Ovary (tissue), 9 donors: ENCODE measurements around the gene WBP11. TPM values are rescaled to one million over a fixed set of nuclear protein-coding genes. Genes with fewer than 3 reads are reported as not detected.
A peak's percentile ranks its signal among the peaks of the same experiment; 100 is the strongest.

Experiments used
- DNase-seq, 5 donors: peaks; one replicate each; pipeline ENCODE4 v3.0.0-alpha.2; 2019 to 2020
- H3K27ac ChIP-seq, 2 donors: fragments of 200-600 bp; one replicate each; pipeline versions ENCODE4 v1.5.1 to v1.8.0; 2019 to 2022
- H3K27me3 ChIP-seq: fragments of 200-600 bp; one replicate; pipeline ENCODE4 v1.8.0; 2022
- H3K36me3 ChIP-seq: fragments of 200-600 bp; sonication (generic); one replicate; pipeline ENCODE4 v1.5.1; 2019
- H3K4me1 ChIP-seq: one replicate; pipeline ENCODE4 v1.8.1; 2013; ENCODE audit warnings: mild to moderate bottlenecking, moderate library complexity; ENCODE audit not compliant: insufficient read depth
- H3K4me3 ChIP-seq: fragments of 200-600 bp; sonication (generic); one replicate; pipeline ENCODE4 v1.5.1; 2017
- H3K9me3 ChIP-seq, 2 donors: fragments of 200-600 bp in 1 of 2; sonication (generic) in 1 of 2; one replicate each; pipeline versions ENCODE4 v1.5.1 to v1.8.1; 2013 to 2019; ENCODE audit warnings: mild to moderate bottlenecking in 1 of 2, moderate library complexity in 1 of 2
- CTCF ChIP-seq, 3 donors: fragments of 450-650 bp in 2 of 3; fragments of 200-600 bp in 1 of 3; IDR thresholded peaks; one replicate each; pipeline versions ENCODE4 v1.5.1 to v1.8.0; 2016 to 2022; ENCODE audit warnings: antibody characterized with exemption in 3 of 3, mild to moderate bottlenecking in 1 of 3
- EP300 ChIP-seq: sonication (generic); formaldehyde crosslinking; IDR thresholded peaks from one replicate; pipeline ENCODE4 v1.6.1; 2017; ENCODE audit warnings: antibody characterized with exemption
- POLR2A ChIP-seq: fragments of 450-650 bp; IDR thresholded peaks from one replicate; pipeline ENCODE4 v1.6.1; 2017; ENCODE audit warnings: antibody characterized with exemption, mild to moderate bottlenecking, moderate library complexity
- WGBS, 3 donors: extraction: QIAGEN DNeasy Blood & Tissue Kit in 1 of 3; methylation state at CpG; one replicate each; pipeline versions ENCODE4 v1.1.5 to v1.1.7; 2013 to 2017; 5-methylcytosine and 5-hydroxymethylcytosine counted together
- intact Hi-C, 4 donors: fragments of 100-400 bp; cut with DNase I; formaldehyde crosslinking; loops; one replicate each; pipeline versions ENCODE4 v1.11.0 to v1.15.1; 2022 to 2023
- polyA plus RNA-seq, 2 donors: library from polyadenylated mRNA; stranded (reverse); fragments of 200-250 nt in 1 of 2; fragments of 350-450 nt in 1 of 2; fragmentation: Illumina TruSeq in 1 of 2; extraction: RNeasy Lipid Tissue Mini Kit (QIAGEN cat#74804) in 1 of 2; gene quantifications; one replicate each; pipeline ENCODE4 v1.2.3, GENCODE V29; 2013 to 2014
- total RNA-seq, 7 donors: library from RNA; depleted of rRNA in 2 of 7; stranded (reverse); fragments of >200 nt in 2 of 7; fragmentation: NEBNext Ultra II Directional in 3 of 7; extraction: Animal tissue kit (Norgen Biotek cat#: 25700) in 3 of 7; gene quantifications; one replicate each; pipeline versions ENCODE4 v1.1.0 to v1.2.4, GENCODE V29; 2016 to 2023
- donor health status: DM: no; HTN: no; CAD: no; lungs with moderate emphysema.
- donor health status: DM: no; HTN: no; CAD: no.
- donor health status: Bipolar disorder and iron deficiency.
- donor health status: DM: yes; HTN: yes; CAD: no.
- donor health status: DM: no; HTN: no; CAD: no.
- donor health status: DM: yes; HTN: yes; CAD: no.

WBP11 gene
- total and polyA plus RNA-seq, 9 donors: 12.9 to 84.1 (median 50.5) TPM

- peaks cover under 1% of the 10 kb centered on the region for H3K4me1 ChIP-seq
- intact Hi-C loops: loop anchor here in 3 of 4 donors (10.0 kb wide), 4 partner anchors 113 to 1777 kb away; partner anchors contain the start of gene MGP (in 1 of the 3)
- 20 to 25% (median 25%) methylated on average over 6 of the region's 6 CpGs for WGBS, 3 donors
- H3K9me3 ChIP-seq: no peaks in the 10 kb centered on the region
- H3K27me3 ChIP-seq: no peaks in the 10 kb centered on the region
- H3K4me3 ChIP-seq: peak overlapping the region; percentile 81
- H3K36me3 ChIP-seq: no peaks in the 10 kb centered on the region
- TF ChIP-seq EP300: no peak
- H3K27ac ChIP-seq: peak overlapping the region in 1 of 2 donors; percentile 91
- DNase-seq: no peak
Measured at GRCh38 chr12:14771651-14772137, 31.6 kb downstream of the WBP11 start.

- 0 to 1% (median 1%) methylated on average over 55 to 56 of the region's 56 CpGs for WGBS, 3 donors
- peak overlapping the region; percentile 81 for H3K4me3 ChIP-seq
- intact Hi-C loops: loop anchor here in 3 of 4 donors (10.0 kb wide), 4 partner anchors 114 to 1776 kb away; partner anchors contain the start of gene MGP (in 1 of the 3)
Measured at GRCh38 chr12:14770496-14771461, 32.5 kb downstream of the WBP11 start.

GRCh38 chr12:14769969-14770495, 33.2 kb downstream of the WBP11 start:
- 0% methylated on average over 37 to 38 of the region's 38 CpGs for WGBS, 3 donors
- no peaks in the 10 kb centered on the region for H3K4me1 ChIP-seq
- peak; percentile 20 for TF ChIP-seq POLR2A
- peak; percentile 78 to 84 (median 84) for TF ChIP-seq CTCF (IDR thresholded peaks at IDR 0.05)
- TF ChIP-seq EP300: no peak
- H3K4me3 ChIP-seq: peak overlapping the region; percentile 81
- intact Hi-C loops: loop anchor here in 3 of 4 donors (10.0 kb wide), 4 partner anchors 115 to 1775 kb away; partner anchors contain the start of gene MGP (in 1 of the 3)
- no peaks in the 10 kb centered on the region for H3K9me3 ChIP-seq
- H3K27me3 ChIP-seq: no peaks in the 10 kb centered on the region
- peak; percentile 75 to 86 (median 82) for DNase-seq
- no peaks in the 10 kb centered on the region for H3K36me3 ChIP-seq
- peak overlapping the region; percentile 74 to 91 for H3K27ac ChIP-seq

More at GRCh38 chr12:14770496-14771461, 32.5 kb downstream of the WBP11 start:
- Histone ChIP-seq H3K9me3 (no peaks in the 10 kb centered on the region), H3K27ac (peak overlapping the region; percentile 74 to 91), H3K36me3 (no peaks in the 10 kb centered on the region), H3K27me3 (no peaks in the 10 kb centered on the region), H3K4me1 (no peaks in the 10 kb centered on the region)
- TF ChIP-seq POLR2A: peak; percentile 97
- TF ChIP-seq CTCF (IDR thresholded peaks at IDR 0.05): no peak
- DNase-seq: peak; percentile 93 to 98 (median 95)

- peak in 4 of 5 donors; percentile 52 to 65 (median 58) for DNase-seq
- intact Hi-C loops: no loop called here
- WGBS, 3 donors: 1% methylated on average over 26 of the region's 26 CpGs
Measured at GRCh38 chr12:14769466-14769968, 33.8 kb downstream of the WBP11 start.

More at GRCh38 chr12:14769466-14769968, 33.8 kb downstream of the WBP11 start:
- peak overlapping the region; percentile 81 for H3K4me3 ChIP-seq
- H3K36me3 ChIP-seq: no peaks in the 10 kb centered on the region
- no peak for TF ChIP-seq CTCF (IDR thresholded peaks at IDR 0.05)
- TF ChIP-seq POLR2A: no peak
- no peak for TF ChIP-seq EP300
- H3K27ac ChIP-seq: peak overlapping the region; percentile 74 to 91
- no peaks in the 10 kb centered on the region for H3K27me3 ChIP-seq
- no peaks in the 10 kb centered on the region for H3K9me3 ChIP-seq
- no peaks in the 10 kb centered on the region for H3K4me1 ChIP-seq
